ENCODE results near the gene ZWINT.

ZWINT gene

GRCh38 chr10:56360967-56361612, at the start of gene ZWINT:
ZWINT (minus strand) TSS chr10:56361259; CDS start chr10:56361236, 23 bp downstream.
- in situ Hi-C loops (cut with MboI; ENCODE audit: low sequenced_read_pairs): no loop called here

GRCh38 chr10:56383806-56384205, 22.7 kb upstream of the ZWINT start:
- in situ Hi-C loops (cut with MboI; ENCODE audit: low sequenced_read_pairs): no loop called here

GRCh38 chr10:56370217-56371113, 9.4 kb upstream of the ZWINT start:
- in situ Hi-C loops (cut with MboI; ENCODE audit: low sequenced_read_pairs): no loop called here

- in situ Hi-C loops (cut with MboI; ENCODE audit: low sequenced_read_pairs): no loop called here
These were observed 484 bp downstream of the ZWINT start for GRCh38 chr10:56360583-56360966.

- in situ Hi-C loops (cut with MboI; ENCODE audit: low sequenced_read_pairs): no loop called here
These were observed 1.2 kb downstream of the ZWINT start for GRCh38 chr10:56359837-56360236.

- in situ Hi-C loops (cut with MboI; ENCODE audit: low sequenced_read_pairs): no loop called here
These were observed 4.0 kb downstream of the ZWINT start for GRCh38 chr10:56357018-56357417.

GRCh38 chr10:56351909-56352630, 9.0 kb downstream of the ZWINT start:
- in situ Hi-C loops (cut with MboI; ENCODE audit: low sequenced_read_pairs): no loop called here

- in situ Hi-C loops (cut with MboI; ENCODE audit: low sequenced_read_pairs): no loop called here
These were observed 11.4 kb downstream of the ZWINT start for GRCh38 chr10:56349611-56350010.

- in situ Hi-C loops (cut with MboI; ENCODE audit: low sequenced_read_pairs): no loop called here
These were observed 13.0 kb downstream of the ZWINT start for GRCh38 chr10:56348101-56348500.

GRCh38 chr10:56346845-56347415, 14.1 kb downstream of the ZWINT start:
- in situ Hi-C loops (cut with MboI; ENCODE audit: low sequenced_read_pairs): no loop called here

GRCh38 chr10:56341612-56342011, 19.4 kb downstream of the ZWINT start:
- in situ Hi-C loops (cut with MboI; ENCODE audit: low sequenced_read_pairs): no loop called here

- in situ Hi-C loops (cut with MboI; ENCODE audit: low sequenced_read_pairs): no loop called here
These were observed 31.1 kb downstream of the ZWINT start for GRCh38 chr10:56329961-56330360.

GRCh38 chr10:56327118-56327517, 33.9 kb downstream of the ZWINT start:
- in situ Hi-C loops (cut with MboI; ENCODE audit: low sequenced_read_pairs): no loop called here

- in situ Hi-C loops (cut with MboI; ENCODE audit: low sequenced_read_pairs): no loop called here
These were observed 41.7 kb downstream of the ZWINT start for GRCh38 chr10:56319386-56319785.

GRCh38 chr10:56318816-56319215, 42.2 kb downstream of the ZWINT start:
- in situ Hi-C loops (cut with MboI; ENCODE audit: low sequenced_read_pairs): no loop called here

- in situ Hi-C loops (cut with MboI; ENCODE audit: low sequenced_read_pairs): no loop called here
These were observed 43.5 kb downstream of the ZWINT start for GRCh38 chr10:56317603-56318002.

- in situ Hi-C loops (cut with MboI; ENCODE audit: low sequenced_read_pairs): no loop called here
These were observed 44.5 kb downstream of the ZWINT start for GRCh38 chr10:56316603-56317002.
